Stomach (tissue), 9 donors: ENCODE measurements around the gene NEDD4. TPM values are rescaled to one million over a fixed set of nuclear protein-coding genes. Genes with fewer than 3 reads are reported as not detected.

Experiments
- DNase-seq, 2 donors: peaks; one replicate each; pipeline versions ENCODE4 v3.0.0 to v3.0.0-alpha.2; 2013 to 2019
- H3K27ac ChIP-seq, 5 donors: fragments of 200-600 bp in 4 of 5; sonication (generic) in 4 of 5; one replicate each; pipeline ENCODE4 v1.5.1; 2013 to 2019; ENCODE audit warnings: mild to moderate bottlenecking in 1 of 5, moderate library complexity in 1 of 5
- H3K27me3 ChIP-seq, 3 donors: fragments of 200-600 bp; sonication (generic); one replicate each; pipeline ENCODE4 v1.5.1; 2017 to 2019; ENCODE audit warnings: mixed run types in 1 of 3
- H3K36me3 ChIP-seq, 4 donors: fragments of 200-600 bp; sonication (generic); 1 replicate in 3 of 4; 2 replicates in 1 of 4; pipeline ENCODE4 v1.5.1; 2016 to 2019
- H3K4me1 ChIP-seq, 4 donors: fragments of 200-600 bp; sonication (generic); one replicate each; pipeline ENCODE4 v1.5.1; 2016 to 2019
- H3K4me3 ChIP-seq, 4 donors: fragments of 200-600 bp; sonication (generic) in 3 of 4; one replicate each; pipeline ENCODE4 v1.5.1; 2016 to 2019; ENCODE audit warnings: mild to moderate bottlenecking in 1 of 4
- H3K9me3 ChIP-seq, 4 donors: fragments of 200-600 bp; sonication (generic); one replicate each; pipeline ENCODE4 v1.5.1; 2016 to 2019
- EP300 ChIP-seq: sonication (generic); formaldehyde crosslinking; IDR thresholded peaks from one replicate; pipeline ENCODE4 v1.6.1; 2017; ENCODE audit warnings: antibody characterized with exemption
- POLR2A ChIP-seq, 4 donors: fragments of 450-650 bp; IDR thresholded peaks; one replicate each; pipeline ENCODE4 v1.6.1; 2016; ENCODE audit warnings: antibody characterized with exemption in 4 of 4, control low read depth in 2 of 4, mild to moderate bottlenecking in 1 of 4, moderate library complexity in 1 of 4
- POLR2AphosphoS5 ChIP-seq, 3 donors: sonication (generic); formaldehyde crosslinking; IDR thresholded peaks; one replicate each; pipeline ENCODE4 v1.6.1; 2016; ENCODE audit warnings: antibody characterized with exemption in 3 of 3
- WGBS, 5 donors: extraction: QIAGEN DNeasy Blood & Tissue Kit in 3 of 5; methylation state at CpG; one replicate each; pipeline versions ENCODE4 v1.1.5 to v1.1.7; 2013 to 2018; 5-methylcytosine and 5-hydroxymethylcytosine counted together
- intact Hi-C: fragments of 100-400 bp; cut with DNase I; formaldehyde crosslinking; loops from one replicate; pipeline ENCODE4 v1.15.1; 2023; ENCODE audit warnings: low total_unique reads
- polyA plus RNA-seq, 3 donors: library from polyadenylated mRNA; stranded (reverse); fragments of 200-250 nt; gene quantifications; one replicate each; pipeline ENCODE4 v1.2.3, GENCODE V29; 2013
- total RNA-seq, 5 donors: library from RNA; depleted of rRNA; stranded (reverse); fragments of >200 nt; gene quantifications; one replicate each; pipeline versions ENCODE4 v1.1.0 to v1.2.3, GENCODE V29; 2014 to 2016
- TF ChIP-seq, protein P1 (sequence below), 7 experiments: fragments of 450-650 bp in 4 of 7; fragments of 200-600 bp in 3 of 7; sonication (generic) in 3 of 7; IDR thresholded peaks; one replicate each; pipeline ENCODE4 v1.5.1; 2016 to 2019; ENCODE audit warnings: antibody characterized with exemption in 7 of 7, control low read depth in 2 of 7, mild to moderate bottlenecking in 1 of 7
- donor health status: healthy with polysubstance abuse.
- donor health status: Bipolar disorder and iron deficiency.
- donor health status: healthy.

NEDD4 gene
- total and polyA plus RNA-seq, 8 donors = 2.9 to 40.8 (median 7.5) TPM

DNA sequence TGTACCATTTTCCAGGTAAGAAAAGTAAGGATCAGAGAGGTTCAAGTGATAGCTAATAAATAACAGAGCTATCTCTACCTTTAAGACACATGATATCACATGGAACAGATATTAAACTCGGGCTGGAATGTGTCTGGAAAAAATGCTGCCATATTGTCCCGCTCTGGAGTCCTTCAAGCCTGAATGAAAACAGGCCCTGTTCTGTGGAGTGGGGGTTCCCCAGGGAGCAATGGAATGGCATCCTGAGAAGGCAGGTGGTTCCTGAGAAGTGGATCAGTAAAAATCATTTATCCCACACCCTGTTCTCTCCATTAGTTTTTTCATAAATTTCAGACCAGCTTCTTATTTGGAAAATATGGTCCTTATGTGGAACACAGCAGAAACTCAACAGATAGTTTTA lies 193.2 kb downstream of the NEDD4 start:
- H3K4me1 ChIP-seq = no peaks in the 10 kb centered on the region
- peaks cover 0 to 4% (median 0%) of the 10 kb centered on the region in 3 donors for H3K27me3 ChIP-seq
- H3K36me3 ChIP-seq = no peaks in the 10 kb centered on the region
- TF ChIP-seq POLR2A (IDR thresholded peaks at IDR 0.05) (no peak), POLR2AphosphoS5 (IDR thresholded peaks at IDR 0.05) (no peak), EP300 (no peak)
- TF ChIP-seq, protein P1, sequence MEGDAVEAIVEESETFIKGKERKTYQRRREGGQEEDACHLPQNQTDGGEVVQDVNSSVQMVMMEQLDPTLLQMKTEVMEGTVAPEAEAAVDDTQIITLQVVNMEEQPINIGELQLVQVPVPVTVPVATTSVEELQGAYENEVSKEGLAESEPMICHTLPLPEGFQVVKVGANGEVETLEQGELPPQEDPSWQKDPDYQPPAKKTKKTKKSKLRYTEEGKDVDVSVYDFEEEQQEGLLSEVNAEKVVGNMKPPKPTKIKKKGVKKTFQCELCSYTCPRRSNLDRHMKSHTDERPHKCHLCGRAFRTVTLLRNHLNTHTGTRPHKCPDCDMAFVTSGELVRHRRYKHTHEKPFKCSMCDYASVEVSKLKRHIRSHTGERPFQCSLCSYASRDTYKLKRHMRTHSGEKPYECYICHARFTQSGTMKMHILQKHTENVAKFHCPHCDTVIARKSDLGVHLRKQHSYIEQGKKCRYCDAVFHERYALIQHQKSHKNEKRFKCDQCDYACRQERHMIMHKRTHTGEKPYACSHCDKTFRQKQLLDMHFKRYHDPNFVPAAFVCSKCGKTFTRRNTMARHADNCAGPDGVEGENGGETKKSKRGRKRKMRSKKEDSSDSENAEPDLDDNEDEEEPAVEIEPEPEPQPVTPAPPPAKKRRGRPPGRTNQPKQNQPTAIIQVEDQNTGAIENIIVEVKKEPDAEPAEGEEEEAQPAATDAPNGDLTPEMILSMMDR (IDR thresholded peaks at IDR 0.05) = no peak
- intact Hi-C loops = no loop called here
- WGBS, 5 donors = 85 to 94% (median 91%) methylated on average over 2 of the region's 2 CpGs
- H3K4me3 ChIP-seq = no peak overlapping the region
- no peaks in the 10 kb centered on the region for H3K9me3 ChIP-seq
- no peak overlapping the region for H3K27ac ChIP-seq
- no peak for DNase-seq

DNA sequence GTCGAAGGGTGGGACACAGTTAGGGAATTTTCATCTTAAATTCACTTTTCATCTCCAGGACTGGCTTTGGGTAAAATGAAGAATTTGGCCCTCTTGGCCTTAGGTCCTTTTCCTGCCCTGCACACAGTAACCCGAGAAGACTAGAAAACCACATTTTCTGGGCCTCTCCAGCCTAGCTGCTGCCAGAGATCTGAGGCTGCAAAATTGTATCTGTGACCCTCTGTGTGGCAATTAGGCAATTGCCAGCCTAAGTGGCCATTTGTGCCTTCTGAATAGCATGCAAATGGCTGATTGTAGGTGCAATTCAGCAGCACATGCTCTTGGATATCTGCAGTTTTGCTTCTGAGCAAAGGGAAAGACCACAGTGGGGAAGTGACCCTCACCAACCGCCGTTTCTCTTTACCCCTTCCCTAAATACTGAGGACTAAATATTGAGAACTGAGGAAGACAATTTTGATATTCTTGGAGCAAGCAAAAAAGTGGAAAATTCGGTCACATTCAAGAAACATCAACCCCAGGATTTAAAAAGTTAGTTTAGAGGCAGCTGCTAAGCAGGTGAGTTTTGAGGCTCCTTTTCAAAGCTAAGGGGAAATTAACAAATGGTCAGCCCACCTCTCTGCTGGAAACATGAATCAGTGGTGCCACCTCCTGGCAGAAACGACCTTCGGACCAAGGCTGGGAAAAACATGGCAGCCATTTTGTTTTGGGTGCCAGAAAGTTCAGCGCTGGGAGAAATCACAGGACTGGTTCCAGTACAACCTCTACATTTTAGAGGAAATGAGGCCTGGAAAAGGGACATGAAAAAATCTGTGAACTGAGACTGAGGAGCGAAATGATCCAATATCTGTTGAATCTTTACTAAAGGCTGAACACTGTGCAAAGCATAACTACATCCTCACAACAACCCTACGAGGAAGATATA lies 193.9 kb downstream of the NEDD4 start:
- H3K4me1 ChIP-seq = no peaks in the 10 kb centered on the region
- no peak overlapping the region for H3K4me3 ChIP-seq
- 55 to 62% (median 58%) methylated on average over 10 of the region's 10 CpGs for WGBS, 5 donors
- DNase-seq = peak; percentile 27 to 79
- H3K27ac ChIP-seq = no peak overlapping the region
- TF ChIP-seq, protein P1 (IDR thresholded peaks at IDR 0.05) = peak in 2 of 7 experiments; percentile 14 to 23
- TF ChIP-seq EP300 = no peak
- no peak for TF ChIP-seq POLR2A (IDR thresholded peaks at IDR 0.05)
- intact Hi-C loops = no loop called here
- H3K27me3 ChIP-seq = peaks cover 0 to 4% (median 0%) of the 10 kb centered on the region in 3 donors
- H3K9me3 ChIP-seq = no peaks in the 10 kb centered on the region
- no peaks in the 10 kb centered on the region for H3K36me3 ChIP-seq

DNA sequence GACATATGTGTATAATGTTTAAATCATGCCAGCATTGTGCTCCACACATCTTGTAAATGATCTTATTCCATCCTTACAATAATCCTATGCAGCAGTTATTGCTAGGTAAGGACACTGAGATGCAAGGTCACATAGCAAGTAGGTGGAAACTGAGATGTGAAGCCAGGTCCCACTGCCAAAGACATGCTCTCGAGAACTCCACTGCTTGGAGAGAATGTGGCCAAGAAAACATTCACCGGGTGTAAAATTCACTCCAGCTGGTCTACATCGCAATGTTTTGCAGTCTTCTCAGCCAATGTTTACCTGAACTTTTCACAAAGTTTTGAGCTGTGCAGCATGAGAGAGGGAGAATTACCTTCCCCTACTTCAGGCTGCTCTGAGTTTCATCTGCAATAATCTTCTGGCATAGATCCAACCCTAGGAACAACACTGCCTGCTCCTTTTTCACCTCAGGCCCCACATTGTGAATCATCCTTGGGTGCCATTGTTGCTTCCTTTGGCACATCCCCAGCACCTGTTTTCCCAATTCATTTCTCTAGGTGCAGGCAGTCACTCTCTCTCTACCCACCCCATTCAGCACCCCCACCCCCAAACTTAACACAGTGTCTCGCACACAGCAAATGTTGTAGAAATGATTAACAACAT lies 197.0 kb downstream of the NEDD4 start:
- Histone ChIP-seq H3K4me1 (peaks cover 0 to 9% (median 5%) of the 10 kb centered on the region in 4 donors), H3K4me3 (no peak overlapping the region), H3K36me3 (no peaks in the 10 kb centered on the region), H3K27ac (no peak overlapping the region), H3K27me3 (no peaks in the 10 kb centered on the region), H3K9me3 (peaks cover 0 to 13% (median 8%) of the 10 kb centered on the region in 4 donors)
- intact Hi-C loops = no loop called here
- 52 to 65% (median 63%) methylated on average over 4 of the region's 4 CpGs for WGBS, 5 donors
- TF ChIP-seq, protein P1 (IDR thresholded peaks at IDR 0.05) = no peak
- no peak for TF ChIP-seq EP300
- TF ChIP-seq POLR2A (IDR thresholded peaks at IDR 0.05) = no peak
- no peak for TF ChIP-seq POLR2AphosphoS5 (IDR thresholded peaks at IDR 0.05)
- DNase-seq = peak in 1 of 2 donors; percentile 24

DNA sequence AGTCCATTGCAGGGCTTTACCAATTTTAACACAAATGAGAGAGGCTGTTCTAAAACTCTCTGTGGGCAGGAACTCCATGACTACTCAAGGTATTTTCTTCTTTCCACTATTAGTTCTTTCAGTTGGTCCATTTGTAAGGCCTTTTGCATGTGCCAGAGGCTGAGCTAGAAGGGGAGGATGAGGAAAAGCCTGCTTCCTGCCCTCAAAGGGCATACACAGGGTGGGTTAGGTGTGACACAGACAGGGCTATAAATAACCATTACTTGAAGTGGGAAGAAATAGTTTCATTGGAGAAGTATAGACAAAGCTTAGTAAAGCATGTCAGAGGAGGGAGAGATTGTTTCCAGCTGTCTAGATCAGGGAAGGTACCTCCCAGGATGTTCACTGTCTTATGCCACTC lies 198.4 kb downstream of the NEDD4 start:
- no peak overlapping the region for H3K4me3 ChIP-seq
- intact Hi-C loops = no loop called here
- H3K4me1 ChIP-seq = peaks cover 0 to 9% (median 5%) of the 10 kb centered on the region in 4 donors
- no peaks in the 10 kb centered on the region for H3K36me3 ChIP-seq
- no peak overlapping the region for H3K27ac ChIP-seq
- no peaks in the 10 kb centered on the region for H3K27me3 ChIP-seq
- peaks cover 0 to 13% (median 8%) of the 10 kb centered on the region in 4 donors for H3K9me3 ChIP-seq
- TF ChIP-seq POLR2AphosphoS5 (IDR thresholded peaks at IDR 0.05) = no peak
- no peak for TF ChIP-seq POLR2A (IDR thresholded peaks at IDR 0.05)
- TF ChIP-seq, protein P1 (IDR thresholded peaks at IDR 0.05) = no peak
- TF ChIP-seq EP300 = no peak
- no peak for DNase-seq
